ENCODE measurements around the gene OXER1.

- TF ChIP-seq EZH2phosphoT487 (IDR thresholded peaks at IDR 0.05; ENCODE audit: insufficient read depth, low read depth) = no peak
- no peak for TF ChIP-seq EZH2 (IDR thresholded peaks at IDR 0.05; ENCODE audit: insufficient read depth, poor library complexity, severe bottlenecking)
Observed at GRCh38 chr2:42800981-42801380, 37.0 kb upstream of the OXER1 start.

Measured in GM23248 (cell line).